ENCODE results near the gene BRK1. TPM values are rescaled to one million over a fixed set of nuclear protein-coding genes. Genes with fewer than 3 reads are reported as not detected.

The BRK1 gene
- total RNA-seq, 1 donor from 2014 or later = 136 TPM

GRCh38 chr3:10081871-10082270, 33.6 kb upstream of the BRK1 start:
- no peaks in the 10 kb centered on the region for H3K27me3 ChIP-seq (ENCODE audit: insufficient read depth, low read length)
- H3K4me2 ChIP-seq (ENCODE audit: low read length) = no peak overlapping the region
- H3K4me3 Mint-ChIP-seq (ENCODE audit: unreplicated experiment) = no peak overlapping the region

DNA sequence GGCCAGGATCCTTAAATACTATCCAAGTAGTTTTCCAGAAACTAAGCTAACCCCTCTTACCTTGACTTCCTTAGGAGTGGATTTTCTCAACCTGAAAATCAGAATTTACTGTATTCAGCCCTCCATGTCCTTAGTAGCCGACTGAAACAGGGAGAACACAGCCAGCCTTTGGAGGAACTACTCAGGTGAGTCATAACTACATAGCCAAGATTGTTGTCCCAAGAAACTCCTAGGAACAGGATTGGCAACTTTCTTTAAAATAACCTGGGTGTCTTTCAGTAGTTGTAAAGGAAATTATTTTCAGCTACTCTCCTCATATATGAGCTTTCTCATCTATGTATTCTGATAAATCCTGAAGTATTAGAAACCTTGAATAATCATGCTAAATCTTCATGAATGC, 29.7 kb upstream of the BRK1 start:
- Histone ChIP-seq H3K27ac (ENCODE audit: low read depth, low read length) (no peak overlapping the region), H3K9me3 (ENCODE audit: insufficient read depth, low read depth, low read length) (no peaks in the 10 kb centered on the region), H3K36me3 (ENCODE audit: insufficient read depth, low read length) (peaks cover 6% of the 10 kb centered on the region), H4K20me1 (ENCODE audit: insufficient read depth, low read length) (no peaks in the 10 kb centered on the region), H2AFZ (ENCODE audit: low read depth, low read length) (no peak overlapping the region), H3K9ac (ENCODE audit: low read length) (no peak overlapping the region), H3K79me2 (ENCODE audit: insufficient read depth, low read length) (no peaks in the 10 kb centered on the region), H3K4me3 (ENCODE audit: insufficient read depth, low read depth, low read length) (no peak overlapping the region), H3K4me1 (ENCODE audit: insufficient read depth, low read length) (no peaks in the 10 kb centered on the region), H3K4me2 (ENCODE audit: low read length) (no peak overlapping the region), H3K27me3 (ENCODE audit: insufficient read depth, low read length) (no peaks in the 10 kb centered on the region)
- Mint-ChIP-seq H3K27me3 (ENCODE audit: low read depth, unreplicated experiment) (no peaks in the 10 kb centered on the region), H3K4me1 (ENCODE audit: low read depth, unreplicated experiment) (no peaks in the 10 kb centered on the region), H3K4me3 (ENCODE audit: unreplicated experiment) (no peak overlapping the region), H3K27ac (ENCODE audit: unreplicated experiment) (no peak overlapping the region), H3K9me3 (ENCODE audit: unreplicated experiment) (no peaks in the 10 kb centered on the region), H3K36me3 (ENCODE audit: low read depth, unreplicated experiment) (no peaks in the 10 kb centered on the region)
- TF ChIP-seq, protein P1, sequence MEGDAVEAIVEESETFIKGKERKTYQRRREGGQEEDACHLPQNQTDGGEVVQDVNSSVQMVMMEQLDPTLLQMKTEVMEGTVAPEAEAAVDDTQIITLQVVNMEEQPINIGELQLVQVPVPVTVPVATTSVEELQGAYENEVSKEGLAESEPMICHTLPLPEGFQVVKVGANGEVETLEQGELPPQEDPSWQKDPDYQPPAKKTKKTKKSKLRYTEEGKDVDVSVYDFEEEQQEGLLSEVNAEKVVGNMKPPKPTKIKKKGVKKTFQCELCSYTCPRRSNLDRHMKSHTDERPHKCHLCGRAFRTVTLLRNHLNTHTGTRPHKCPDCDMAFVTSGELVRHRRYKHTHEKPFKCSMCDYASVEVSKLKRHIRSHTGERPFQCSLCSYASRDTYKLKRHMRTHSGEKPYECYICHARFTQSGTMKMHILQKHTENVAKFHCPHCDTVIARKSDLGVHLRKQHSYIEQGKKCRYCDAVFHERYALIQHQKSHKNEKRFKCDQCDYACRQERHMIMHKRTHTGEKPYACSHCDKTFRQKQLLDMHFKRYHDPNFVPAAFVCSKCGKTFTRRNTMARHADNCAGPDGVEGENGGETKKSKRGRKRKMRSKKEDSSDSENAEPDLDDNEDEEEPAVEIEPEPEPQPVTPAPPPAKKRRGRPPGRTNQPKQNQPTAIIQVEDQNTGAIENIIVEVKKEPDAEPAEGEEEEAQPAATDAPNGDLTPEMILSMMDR (IDR thresholded peaks at IDR 0.05; ENCODE audit: insufficient read depth, low read depth, low read length) = no peak
- TF ChIP-seq EZH2 (IDR thresholded peaks at IDR 0.05; ENCODE audit: insufficient read depth, low read length) = no peak
- FAIRE-seq = peak; percentile 9
- DNase-seq (ENCODE audit: low read depth) = no peak

More at GRCh38 chr3:10081871-10082270, 33.6 kb upstream of the BRK1 start:
- Histone ChIP-seq H3K27ac (ENCODE audit: low read depth, low read length) (no peak overlapping the region), H2AFZ (ENCODE audit: low read depth, low read length) (no peak overlapping the region), H3K79me2 (ENCODE audit: insufficient read depth, low read length) (no peaks in the 10 kb centered on the region), H3K4me3 (ENCODE audit: insufficient read depth, low read depth, low read length) (no peak overlapping the region), H4K20me1 (ENCODE audit: insufficient read depth, low read length) (no peaks in the 10 kb centered on the region), H3K9ac (ENCODE audit: low read length) (no peak overlapping the region), H3K9me3 (ENCODE audit: insufficient read depth, low read depth, low read length) (no peaks in the 10 kb centered on the region), H3K36me3 (ENCODE audit: insufficient read depth, low read length) (no peaks in the 10 kb centered on the region), H3K4me1 (ENCODE audit: insufficient read depth, low read length) (no peaks in the 10 kb centered on the region)
- TF ChIP-seq EZH2 (IDR thresholded peaks at IDR 0.05; ENCODE audit: insufficient read depth, low read length) = no peak
- TF ChIP-seq, protein P1 (IDR thresholded peaks at IDR 0.05; ENCODE audit: insufficient read depth, low read depth, low read length) = no peak
- FAIRE-seq (no peak), DNase-seq (ENCODE audit: low read depth) (no peak)
- no peaks in the 10 kb centered on the region for H3K4me1 Mint-ChIP-seq (ENCODE audit: low read depth, unreplicated experiment)
- no peak overlapping the region for H3K27ac Mint-ChIP-seq (ENCODE audit: unreplicated experiment)
- H3K36me3 Mint-ChIP-seq (ENCODE audit: low read depth, unreplicated experiment) = no peaks in the 10 kb centered on the region
- H3K27me3 Mint-ChIP-seq (ENCODE audit: low read depth, unreplicated experiment) = no peaks in the 10 kb centered on the region
- no peaks in the 10 kb centered on the region for H3K9me3 Mint-ChIP-seq (ENCODE audit: unreplicated experiment)

DNA sequence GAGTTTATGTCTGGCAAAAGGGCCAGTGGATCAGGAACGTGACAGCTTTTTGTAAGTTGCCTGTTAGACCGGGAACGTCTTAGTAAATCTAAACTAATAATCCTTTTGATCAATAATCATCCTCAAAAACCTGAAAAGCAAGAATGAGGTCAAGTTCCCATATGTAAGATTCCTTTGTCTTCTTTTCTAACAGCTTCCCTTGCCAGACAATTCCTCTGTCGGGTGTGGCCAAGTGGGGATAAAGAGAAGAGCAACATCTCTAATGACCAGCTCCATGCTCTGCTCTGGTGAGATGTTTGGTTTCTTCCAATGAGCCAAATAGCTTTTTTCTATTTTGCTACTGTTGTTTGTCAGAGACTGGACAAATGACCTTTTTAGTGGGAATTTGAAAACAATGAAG, 27.2 kb upstream of the BRK1 start:
- Mint-ChIP-seq H3K4me3 (ENCODE audit: unreplicated experiment) (no peak overlapping the region), H3K27ac (ENCODE audit: unreplicated experiment) (no peak overlapping the region), H3K36me3 (ENCODE audit: low read depth, unreplicated experiment) (no peaks in the 10 kb centered on the region), H3K27me3 (ENCODE audit: low read depth, unreplicated experiment) (peaks cover 2% of the 10 kb centered on the region), H3K4me1 (ENCODE audit: low read depth, unreplicated experiment) (no peaks in the 10 kb centered on the region), H3K9me3 (ENCODE audit: unreplicated experiment) (no peaks in the 10 kb centered on the region)
- H3K36me3 ChIP-seq (ENCODE audit: insufficient read depth, low read length) = peaks cover 8% of the 10 kb centered on the region
- DNase-seq (ENCODE audit: low read depth) (no peak), FAIRE-seq (peak; percentile 5)
- H3K9me3 ChIP-seq (ENCODE audit: insufficient read depth, low read depth, low read length) = no peaks in the 10 kb centered on the region
- TF ChIP-seq, protein P1 (IDR thresholded peaks at IDR 0.05; ENCODE audit: insufficient read depth, low read depth, low read length) = no peak
- no peak for TF ChIP-seq EZH2 (IDR thresholded peaks at IDR 0.05; ENCODE audit: insufficient read depth, low read length)
- no peaks in the 10 kb centered on the region for H3K27me3 ChIP-seq (ENCODE audit: insufficient read depth, low read length)
- H2AFZ ChIP-seq (ENCODE audit: low read depth, low read length) = no peak overlapping the region
- H3K79me2 ChIP-seq (ENCODE audit: insufficient read depth, low read length) = no peaks in the 10 kb centered on the region
- H3K4me1 ChIP-seq (ENCODE audit: insufficient read depth, low read length) = no peaks in the 10 kb centered on the region
- no peak overlapping the region for H3K4me3 ChIP-seq (ENCODE audit: insufficient read depth, low read depth, low read length)
- no peaks in the 10 kb centered on the region for H4K20me1 ChIP-seq (ENCODE audit: insufficient read depth, low read length)
- H3K4me2 ChIP-seq (ENCODE audit: low read length) = no peak overlapping the region
- no peak overlapping the region for H3K9ac ChIP-seq (ENCODE audit: low read length)
- H3K27ac ChIP-seq (ENCODE audit: low read depth, low read length) = no peak overlapping the region
